GM12878 (cell line): Measurements from ENCODE around the gene TUT1. TPM values are rescaled to one million over a fixed set of nuclear protein-coding genes. Genes with fewer than 3 reads are reported as not detected.

Experiments used
- CBX3 ChIP-seq: fragments of 200-600 bp; sonication (generic); IDR thresholded peaks from 2 replicates; pipeline ENCODE4 v1.6.1; 2016; ENCODE audit warnings: low read depth, borderline replicate concordance
- IKZF2 ChIP-seq, 2 experiments: fragments of 450-650 bp; IDR thresholded peaks; 2 replicates each; pipeline ENCODE4 v1.6.1; 2017; ENCODE audit warnings: mild to moderate bottlenecking in 2 of 2, moderate library complexity in 2 of 2
- MTA3 ChIP-seq: IDR thresholded peaks from 2 replicates; pipeline ENCODE4 v1.6.1; 2012; ENCODE audit warnings: low read length, inconsistent platforms, borderline replicate concordance
- NFYB ChIP-seq: IDR thresholded peaks from 2 replicates; pipeline ENCODE4 v1.6.1; 2011; ENCODE audit warnings: low read depth, mild to moderate bottlenecking, low read length, improper control_type of control experiment, moderate library complexity; ENCODE audit not compliant: insufficient read depth
- RCOR1 ChIP-seq: conservative IDR thresholded peaks from 2 replicates; pipeline ENCODE4 v1.6.1; 2012; ENCODE audit warnings: low read depth, low read length, improper control_type of control experiment
- TARDBP ChIP-seq: IDR thresholded peaks from 2 replicates; pipeline ENCODE4 v1.6.1; 2016; ENCODE audit warnings: borderline replicate concordance
- TCF7 ChIP-seq: IDR thresholded peaks from 2 replicates; pipeline ENCODE4 v1.6.1; 2014; ENCODE audit warnings: antibody characterized with exemption, borderline replicate concordance
- ZSCAN29 ChIP-seq: fragments of 450-650 bp; IDR thresholded peaks from 2 replicates; pipeline ENCODE4 v1.6.1; 2017; ENCODE audit warnings: mild to moderate bottlenecking, moderate library complexity
- polyA plus RNA-seq, 11 experiments: library from polyadenylated mRNA; depleted of rRNA in 4 of 11; unstranded in 6 of 11; stranded (reverse) in 5 of 11; fragments of >200 nt; fragmentation: Nextera tagmentation in 4 of 11; fragmentation: Illumina TruSeq in 1 of 11; extraction: Ambion mirVana in 4 of 11; extraction: Trizol in 1 of 11; gene quantifications; 1 replicate in 1 of 11; 2 replicates in 10 of 11; pipeline versions ENCODE4 v1.2.1 to v1.2.3, GENCODE V29; 2011 to 2016; ENCODE audit warnings: inconsistent platforms in 2 of 11, missing spikeins in 2 of 11, low read depth in 1 of 11
- total RNA-seq, 4 experiments: library from RNA; depleted of rRNA in 3 of 4; stranded (reverse); fragments of >200 nt in 3 of 4; fragmentation: Illumina TruSeq in 1 of 4; extraction: Trizol in 1 of 4; gene quantifications; 2 replicates each; pipeline versions ENCODE4 v1.2.1 to v1.2.3, GENCODE V29; 2013 to 2021
- TF ChIP-seq, protein P1 (sequence below): fragments of 450-650 bp; IDR thresholded peaks from 2 replicates; pipeline ENCODE4 v1.6.1; 2014; ENCODE audit warnings: mild to moderate bottlenecking
- TF ChIP-seq, protein P2 (sequence below): fragments of 450-650 bp; IDR thresholded peaks from 2 replicates; pipeline ENCODE4 v1.6.1; 2017; ENCODE audit warnings: borderline replicate concordance
- TF ChIP-seq, protein P3 (sequence below): IDR thresholded peaks from 2 replicates; pipeline ENCODE4 v1.6.1; 2011; ENCODE audit warnings: borderline replicate concordance, low read depth, mild to moderate bottlenecking, moderate library complexity, mixed read lengths, low read length; ENCODE audit not compliant: insufficient read depth; ENCODE audit errors: extremely low read length
- TF ChIP-seq, protein P4 (sequence below): IDR thresholded peaks from 2 replicates; pipeline ENCODE4 v1.6.1; 2012; ENCODE audit warnings: low read depth, low read length, improper control_type of control experiment

Gene TUT1
- total and polyA plus RNA-seq, 10 of the 15 experiments (the other 5 are each of a cell fraction or from before 2014, with no cell fraction given) = 1.1 to 29.9 (median 16.2) TPM

DNA sequence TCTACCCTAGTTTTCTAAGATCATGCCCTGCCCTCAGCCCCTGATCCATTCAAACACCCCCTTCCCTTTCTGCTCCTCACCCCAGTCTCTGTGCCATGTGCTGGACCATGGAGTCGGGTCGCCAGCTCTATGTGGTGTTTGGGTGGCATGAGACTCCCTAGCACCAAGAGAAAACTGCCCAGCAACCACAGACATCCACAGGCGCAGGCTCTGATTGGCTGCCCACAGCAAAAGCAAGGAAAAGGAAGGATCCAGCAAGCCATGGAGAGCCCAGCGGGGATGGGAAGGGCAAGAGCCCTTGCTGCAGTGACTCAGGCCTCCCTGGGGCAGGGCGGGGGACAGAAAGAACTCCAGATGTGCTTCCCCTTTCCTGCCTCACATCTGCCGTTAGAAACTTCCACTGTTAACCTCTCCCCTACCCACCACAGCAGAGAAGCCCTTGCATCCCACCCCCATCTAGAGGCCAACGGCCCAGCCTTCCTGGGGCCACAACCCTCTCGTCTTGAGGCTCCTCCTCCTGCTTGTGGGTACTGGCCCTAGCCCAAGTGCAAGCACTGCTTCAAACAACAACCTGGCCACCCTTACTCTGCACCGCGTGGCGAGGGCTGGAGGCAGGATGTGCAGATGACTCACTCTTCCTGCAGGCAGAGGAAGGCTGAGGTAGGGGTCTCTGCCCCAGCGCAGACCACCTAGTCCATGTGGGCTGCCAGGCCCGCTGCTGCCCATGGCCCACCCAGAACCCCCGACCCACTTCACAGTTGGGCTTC lies 35.0 kb downstream of the TUT1 start (continued):
- TF ChIP-seq, protein P1, sequence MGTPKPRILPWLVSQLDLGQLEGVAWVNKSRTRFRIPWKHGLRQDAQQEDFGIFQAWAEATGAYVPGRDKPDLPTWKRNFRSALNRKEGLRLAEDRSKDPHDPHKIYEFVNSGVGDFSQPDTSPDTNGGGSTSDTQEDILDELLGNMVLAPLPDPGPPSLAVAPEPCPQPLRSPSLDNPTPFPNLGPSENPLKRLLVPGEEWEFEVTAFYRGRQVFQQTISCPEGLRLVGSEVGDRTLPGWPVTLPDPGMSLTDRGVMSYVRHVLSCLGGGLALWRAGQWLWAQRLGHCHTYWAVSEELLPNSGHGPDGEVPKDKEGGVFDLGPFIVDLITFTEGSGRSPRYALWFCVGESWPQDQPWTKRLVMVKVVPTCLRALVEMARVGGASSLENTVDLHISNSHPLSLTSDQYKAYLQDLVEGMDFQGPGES = no peak
- TF ChIP-seq MTA3 (no peak), ZSCAN29 (no peak), TCF7 (no peak), RCOR1 (0 out of 2 replicates have a peak, but pooled peaks have one; percentile 9), CBX3 (no peak), TARDBP (no peak), NFYB (peak; percentile 61; the same call in 1 of the 2 replicates), IKZF2 (IDR thresholded peaks at IDR 0.05) (peak; percentile 79 to 83; a peak in 3 of 4 replicates)
- TF ChIP-seq, protein P2, sequence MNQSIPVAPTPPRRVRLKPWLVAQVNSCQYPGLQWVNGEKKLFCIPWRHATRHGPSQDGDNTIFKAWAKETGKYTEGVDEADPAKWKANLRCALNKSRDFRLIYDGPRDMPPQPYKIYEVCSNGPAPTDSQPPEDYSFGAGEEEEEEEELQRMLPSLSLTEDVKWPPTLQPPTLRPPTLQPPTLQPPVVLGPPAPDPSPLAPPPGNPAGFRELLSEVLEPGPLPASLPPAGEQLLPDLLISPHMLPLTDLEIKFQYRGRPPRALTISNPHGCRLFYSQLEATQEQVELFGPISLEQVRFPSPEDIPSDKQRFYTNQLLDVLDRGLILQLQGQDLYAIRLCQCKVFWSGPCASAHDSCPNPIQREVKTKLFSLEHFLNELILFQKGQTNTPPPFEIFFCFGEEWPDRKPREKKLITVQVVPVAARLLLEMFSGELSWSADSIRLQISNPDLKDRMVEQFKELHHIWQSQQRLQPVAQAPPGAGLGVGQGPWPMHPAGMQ = no peak
- TF ChIP-seq, protein P3, sequence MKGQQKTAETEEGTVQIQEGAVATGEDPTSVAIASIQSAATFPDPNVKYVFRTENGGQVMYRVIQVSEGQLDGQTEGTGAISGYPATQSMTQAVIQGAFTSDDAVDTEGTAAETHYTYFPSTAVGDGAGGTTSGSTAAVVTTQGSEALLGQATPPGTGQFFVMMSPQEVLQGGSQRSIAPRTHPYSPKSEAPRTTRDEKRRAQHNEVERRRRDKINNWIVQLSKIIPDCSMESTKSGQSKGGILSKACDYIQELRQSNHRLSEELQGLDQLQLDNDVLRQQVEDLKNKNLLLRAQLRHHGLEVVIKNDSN = no peak
- TF ChIP-seq, protein P4, sequence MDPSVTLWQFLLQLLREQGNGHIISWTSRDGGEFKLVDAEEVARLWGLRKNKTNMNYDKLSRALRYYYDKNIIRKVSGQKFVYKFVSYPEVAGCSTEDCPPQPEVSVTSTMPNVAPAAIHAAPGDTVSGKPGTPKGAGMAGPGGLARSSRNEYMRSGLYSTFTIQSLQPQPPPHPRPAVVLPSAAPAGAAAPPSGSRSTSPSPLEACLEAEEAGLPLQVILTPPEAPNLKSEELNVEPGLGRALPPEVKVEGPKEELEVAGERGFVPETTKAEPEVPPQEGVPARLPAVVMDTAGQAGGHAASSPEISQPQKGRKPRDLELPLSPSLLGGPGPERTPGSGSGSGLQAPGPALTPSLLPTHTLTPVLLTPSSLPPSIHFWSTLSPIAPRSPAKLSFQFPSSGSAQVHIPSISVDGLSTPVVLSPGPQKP = 0 out of 2 replicates have a peak, but pooled peaks have one; percentile 24
